Stimulated activated CD4-positive, alpha-beta T cell treated with anti-CD3 and anti-CD28 coated beads, Interleukin-2, amount 100 ng/mL, for 48 hours (primary cell): ENCODE results near the gene PPP1R9A.

Experiments
- DNase-seq, 2 donors: peaks; one replicate each; pipeline ENCODE4 v3.0.0-alpha.2; 2020

PPP1R9A gene

GRCh38 chr7:95102662-95103061 is 195.3 kb downstream of the PPP1R9A start:
- no peak for DNase-seq

DNA sequence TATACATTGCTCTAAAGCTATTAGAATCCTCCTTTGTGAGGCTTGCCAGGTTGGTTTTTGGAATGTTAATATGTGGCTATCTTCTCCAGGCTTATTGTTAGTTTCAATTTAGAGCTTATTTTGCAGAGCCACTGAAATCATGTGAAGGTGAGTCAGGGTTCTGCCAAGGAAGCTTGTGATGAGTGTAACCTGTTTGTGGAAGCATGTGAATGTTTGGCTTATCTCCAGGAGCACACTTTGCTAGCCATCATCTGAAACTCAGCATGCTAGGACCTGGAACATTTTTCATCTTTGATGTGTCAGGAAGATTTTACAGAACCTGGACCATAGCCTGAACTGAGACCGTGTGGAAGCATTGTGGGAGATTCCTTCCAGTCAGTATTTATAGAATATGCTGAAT is 197.3 kb downstream of the PPP1R9A start:
- no peak for DNase-seq

- DNase-seq: no peak
These were observed 198.2 kb downstream of the PPP1R9A start for GRCh38 chr7:95105627-95106026.

GRCh38 chr7:95106401-95106800 is 199.0 kb downstream of the PPP1R9A start:
- no peak for DNase-seq

GRCh38 chr7:95110707-95111106 is 203.3 kb downstream of the PPP1R9A start:
- DNase-seq: no peak

- DNase-seq: no peak
These were observed 206.2 kb downstream of the PPP1R9A start for GRCh38 chr7:95113590-95113989.

DNA sequence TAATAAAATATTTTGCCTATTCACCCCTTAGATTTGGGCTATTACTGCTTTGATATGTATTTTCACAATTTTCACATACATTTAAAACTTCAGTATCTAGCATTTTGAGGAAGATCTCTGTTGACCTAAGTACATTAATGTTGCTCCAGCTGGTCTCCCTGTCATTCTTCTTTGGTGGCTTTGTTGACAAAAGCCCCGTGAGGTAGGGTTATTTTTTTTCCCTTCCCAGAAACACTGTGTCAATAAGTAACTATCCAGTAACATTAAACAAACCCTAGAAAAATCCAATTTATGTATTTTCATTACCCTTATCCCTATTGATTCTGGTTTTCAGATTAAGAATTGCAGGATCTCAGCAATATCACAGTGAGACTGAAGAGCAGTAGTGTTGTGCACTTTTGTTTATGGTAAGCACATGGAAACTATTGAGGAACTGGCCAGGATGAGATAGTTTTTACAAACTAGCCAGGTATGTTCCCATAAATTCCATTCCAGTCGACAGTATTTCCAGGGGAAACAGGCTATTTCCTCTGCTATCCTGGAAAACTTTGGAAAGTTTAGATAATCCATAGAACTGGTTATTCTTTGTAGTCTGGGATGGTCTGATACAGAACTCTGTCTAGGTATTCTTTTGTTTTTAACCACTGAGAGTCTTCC is 218.8 kb downstream of the PPP1R9A start:
- DNase-seq: no peak

GRCh38 chr7:95132500-95132899 is 225.1 kb downstream of the PPP1R9A start:
- DNase-seq: no peak

- no peak for DNase-seq
These were observed 232.5 kb downstream of the PPP1R9A start for GRCh38 chr7:95139922-95140321.

- no peak for DNase-seq
These were observed 234.4 kb downstream of the PPP1R9A start for GRCh38 chr7:95141755-95142154.

DNA sequence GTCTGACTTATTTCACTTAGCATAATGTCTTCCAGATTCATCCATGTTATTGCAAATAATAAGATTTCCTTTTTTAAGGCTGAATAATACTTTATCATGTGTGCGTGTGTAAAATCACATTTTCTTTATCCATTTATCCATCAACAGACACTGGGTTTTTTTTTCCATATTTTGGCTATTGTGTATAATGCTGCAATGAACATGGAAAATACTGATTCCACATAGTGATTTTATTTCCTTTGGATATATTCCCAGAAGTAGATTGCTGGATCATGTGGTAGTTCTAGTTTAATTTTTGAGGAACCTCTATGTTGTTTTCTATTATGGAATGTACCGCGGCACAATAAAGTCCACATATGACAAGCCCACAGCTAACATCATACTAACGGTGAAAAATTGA is 236.9 kb downstream of the PPP1R9A start:
- no peak for DNase-seq

DNA sequence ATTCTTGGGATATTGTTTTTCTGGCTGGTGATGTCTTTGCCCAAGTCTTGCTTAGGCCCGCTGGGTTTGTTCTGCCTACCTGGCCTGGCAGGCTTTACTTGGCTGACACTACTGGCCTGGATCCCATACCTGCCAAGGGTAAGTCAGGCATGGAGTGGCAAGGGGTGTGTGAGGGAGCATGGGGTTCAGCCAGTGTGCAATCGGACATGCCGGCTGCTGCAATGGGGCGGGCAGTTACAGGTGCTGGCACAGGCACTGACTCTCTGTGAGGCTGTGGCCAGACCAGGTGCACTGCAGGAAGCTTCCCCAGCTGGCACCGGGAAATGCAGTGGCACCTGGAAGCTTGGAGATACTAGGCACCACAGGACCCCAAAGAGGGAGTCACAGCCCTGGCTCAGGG is 248.6 kb downstream of the PPP1R9A start:
- DNase-seq: no peak

- no peak for DNase-seq
These were observed 250.0 kb downstream of the PPP1R9A start for GRCh38 chr7:95157381-95157780.

DNA sequence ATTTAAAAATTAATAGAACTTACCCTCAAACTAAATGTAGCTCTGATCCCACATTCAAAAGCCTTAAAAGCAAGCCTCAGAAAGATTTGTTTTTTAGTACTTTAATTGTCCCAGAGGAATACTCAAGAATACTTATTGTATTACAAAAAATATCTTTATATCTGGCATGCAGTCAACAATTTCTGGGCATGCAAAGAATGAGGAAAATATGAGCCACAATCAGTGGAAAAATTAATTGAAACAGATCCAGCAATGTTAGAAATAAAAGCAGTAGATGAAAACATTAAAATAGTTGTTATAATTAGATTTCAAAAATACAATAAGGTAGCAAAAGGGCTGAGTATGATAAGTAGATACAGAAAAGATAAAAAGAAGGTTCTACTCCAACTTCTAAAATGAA is 262.3 kb downstream of the PPP1R9A start:
- DNase-seq: no peak

DNA sequence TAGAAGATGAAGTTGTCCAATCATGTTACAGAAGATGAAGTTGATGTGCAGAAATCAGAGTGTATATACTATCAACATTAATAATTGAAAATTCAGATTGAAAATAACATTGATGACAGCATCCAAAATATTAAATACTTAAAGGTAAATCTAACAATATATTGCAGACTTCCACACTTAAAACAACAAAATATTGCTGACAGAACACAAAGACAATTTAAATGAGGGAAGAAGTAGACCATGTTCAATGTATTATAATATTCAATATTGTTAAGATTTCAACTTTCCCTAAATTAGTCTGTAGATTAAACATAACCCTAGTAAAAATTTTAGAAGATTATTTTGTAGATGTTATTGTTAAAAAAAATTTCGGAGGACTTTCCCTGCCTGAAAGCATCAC is 265.0 kb downstream of the PPP1R9A start:
- no peak for DNase-seq

DNA sequence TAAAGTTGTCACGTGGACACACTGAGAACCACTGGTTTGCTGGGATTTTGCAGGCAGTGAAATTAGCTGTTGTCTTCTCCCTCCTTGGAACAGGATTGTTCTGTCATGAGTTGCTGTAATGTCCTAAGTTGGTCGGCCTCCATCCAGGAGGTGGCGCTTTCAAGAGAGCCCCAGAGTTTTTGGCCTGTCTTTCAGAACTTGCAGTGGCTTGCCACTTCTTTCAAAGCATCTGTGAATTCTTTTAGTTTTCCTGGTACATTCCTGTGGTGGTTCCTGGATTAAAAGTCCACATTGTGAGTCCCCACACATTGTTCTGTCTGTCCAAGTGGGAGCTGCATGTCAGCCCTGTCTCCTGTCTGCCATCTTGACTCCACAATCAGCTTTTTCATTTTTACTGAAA is 283.1 kb downstream of the PPP1R9A start:
- no peak for DNase-seq

GRCh38 chr7:95191795-95192194 is 284.4 kb downstream of the PPP1R9A start:
- DNase-seq: no peak

DNA sequence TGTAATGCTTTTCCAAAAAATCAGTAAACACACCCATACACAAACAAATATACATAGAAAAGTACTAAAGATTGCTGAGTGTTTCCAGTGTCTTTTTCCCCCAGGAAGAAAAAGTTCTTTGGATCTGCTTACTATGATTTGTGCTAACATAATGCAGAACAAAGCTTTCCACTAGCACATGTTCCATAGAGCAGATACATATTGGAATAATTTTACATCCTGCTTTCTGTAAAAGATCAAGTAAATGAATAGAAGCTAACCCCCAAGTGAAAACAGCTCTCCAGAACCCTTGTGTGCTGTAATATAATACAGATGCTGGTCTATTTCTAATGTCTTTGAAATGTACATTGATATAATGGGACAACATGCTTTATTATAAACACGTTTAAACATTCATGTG is 291.5 kb downstream of the PPP1R9A start:
- no peak for DNase-seq

DNA sequence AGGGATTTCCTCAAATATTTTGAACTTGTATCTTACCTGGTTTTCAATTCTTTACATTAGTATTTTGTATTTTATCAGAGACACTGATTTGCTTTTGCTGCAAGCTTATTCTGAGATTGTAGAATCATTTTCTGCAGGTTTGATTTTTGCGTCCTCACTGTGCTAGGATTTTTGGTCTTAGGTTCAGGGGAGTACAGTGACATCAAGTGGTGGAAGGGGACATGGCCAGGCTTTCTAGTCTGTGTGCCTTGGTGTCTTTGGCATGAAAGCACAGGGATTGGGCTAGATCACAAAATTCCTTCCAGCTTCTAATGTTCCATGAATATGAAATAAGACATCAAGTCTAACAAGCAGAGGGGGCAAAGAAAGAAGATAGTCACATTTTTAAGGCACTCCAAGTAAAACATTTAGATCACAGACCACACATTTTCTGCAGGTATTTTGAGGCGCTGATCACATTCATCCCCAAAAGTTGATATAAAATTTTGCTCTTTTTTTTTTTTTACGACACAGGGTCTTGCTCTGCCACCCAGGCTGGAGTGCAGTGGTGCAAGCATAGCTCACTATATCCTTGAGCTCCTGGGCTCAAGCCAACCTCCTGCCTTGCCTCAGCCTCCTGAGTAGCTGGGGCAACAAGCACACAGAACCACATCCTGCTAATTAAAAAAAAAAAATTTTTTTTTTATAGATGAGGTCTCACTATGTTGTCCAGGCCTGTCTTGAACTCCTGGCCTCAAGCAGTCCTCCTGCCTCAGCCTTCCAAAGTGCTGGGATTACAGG is 292.6 kb downstream of the PPP1R9A start:
- DNase-seq: no peak

- DNase-seq: no peak
These were observed 293.3 kb downstream of the PPP1R9A start for GRCh38 chr7:95200741-95201140.

DNA sequence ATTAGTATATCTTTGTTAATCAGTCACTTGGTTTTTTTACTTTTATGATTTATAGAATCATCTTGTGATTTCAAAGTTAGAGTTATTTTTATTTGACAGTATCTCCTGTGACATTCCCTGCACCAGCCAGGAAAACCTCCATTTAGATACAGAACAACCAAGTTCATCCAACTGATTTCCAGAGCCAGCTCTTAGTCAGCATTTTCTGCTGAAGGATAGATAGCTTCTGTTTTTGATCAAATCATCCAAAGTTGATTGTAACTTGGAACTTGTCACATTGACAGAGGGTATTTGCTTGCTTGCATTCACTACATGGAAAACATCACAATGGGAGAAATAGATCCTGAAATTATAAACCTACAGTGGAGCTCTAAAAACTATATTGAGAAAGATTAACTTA is 294.3 kb downstream of the PPP1R9A start:
- no peak for DNase-seq

DNA sequence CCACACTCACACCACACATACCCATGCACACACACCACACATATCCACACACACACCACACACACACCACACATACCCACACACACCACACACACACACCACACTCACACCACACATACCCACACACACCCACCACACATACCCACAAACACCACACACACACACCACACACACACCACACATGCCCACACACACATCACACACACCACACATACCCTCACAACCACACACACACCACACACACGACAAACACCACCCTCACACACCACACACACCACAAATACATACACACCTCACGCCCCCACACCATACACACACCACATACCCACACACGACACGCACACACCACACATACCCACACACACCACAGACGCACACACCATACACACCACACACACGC is 297.2 kb downstream of the PPP1R9A start:
- DNase-seq: no peak

- no peak for DNase-seq
These were observed 298.4 kb downstream of the PPP1R9A start for GRCh38 chr7:95205665-95206225.

DNA sequence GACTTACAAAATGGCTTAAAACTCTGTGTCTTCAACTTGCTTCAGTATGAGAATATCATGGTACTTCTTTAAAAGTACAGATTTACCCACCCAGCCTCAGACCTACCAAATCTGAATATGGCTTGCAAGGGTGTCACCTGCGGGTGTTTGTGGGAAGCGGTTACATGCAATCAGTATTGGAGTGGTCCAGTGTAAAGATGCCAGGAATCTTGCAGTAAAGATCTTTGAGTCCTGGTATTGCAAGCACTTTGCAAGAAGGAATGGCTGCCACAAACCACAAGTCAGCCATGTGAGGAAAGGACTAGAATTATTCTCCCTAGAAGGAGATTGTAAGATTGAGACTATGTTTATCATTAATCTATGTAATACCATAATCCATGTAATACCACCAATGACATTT is 301.9 kb downstream of the PPP1R9A start:
- no peak for DNase-seq
